OCI-LY7 (cell line): ENCODE results near the gene DPT.
"Not testable (repeated sequence)": the region's sequence is repeated elsewhere in the genome, so short reads cannot be mapped to it uniquely, and the experiment has no call there.

Experiments
- EZH2phosphoT487 ChIP-seq: fragments of 200-600 bp; sonication (generic); IDR thresholded peaks from 2 replicates; pipeline ENCODE4 v1.6.1; 2018; ENCODE audit warnings: low read depth, borderline replicate concordance, mild to moderate bottlenecking, mixed run types, antibody characterized with exemption, low read length, moderate library complexity, mixed read lengths
- TF ChIP-seq, protein P1 (sequence below): fragments of 200-600 bp; sonication (generic); conservative IDR thresholded peaks from 2 replicates; pipeline ENCODE4 v1.5.1; 2014; ENCODE audit warnings: mild to moderate bottlenecking, antibody characterized with exemption, low read length, moderate library complexity, mixed read lengths

DNA sequence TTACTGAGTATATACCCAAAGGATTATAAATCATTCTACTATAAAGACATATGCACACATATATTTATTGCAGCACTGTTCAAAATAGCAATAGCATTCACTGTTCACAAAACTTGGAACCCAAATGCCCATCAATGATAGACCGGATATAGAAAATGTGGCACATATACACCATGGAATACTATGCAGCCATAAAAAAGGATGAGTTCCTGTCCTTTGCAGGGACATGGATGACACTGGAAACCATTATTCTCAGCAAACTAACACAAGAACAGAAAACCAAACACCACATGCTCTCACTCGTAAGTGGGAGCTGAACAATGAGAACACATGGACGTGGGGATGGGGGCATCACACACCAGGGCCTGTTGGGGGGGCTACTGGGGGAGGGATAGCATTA lies 40.9 kb upstream of the DPT start:
- TF ChIP-seq, protein P1, sequence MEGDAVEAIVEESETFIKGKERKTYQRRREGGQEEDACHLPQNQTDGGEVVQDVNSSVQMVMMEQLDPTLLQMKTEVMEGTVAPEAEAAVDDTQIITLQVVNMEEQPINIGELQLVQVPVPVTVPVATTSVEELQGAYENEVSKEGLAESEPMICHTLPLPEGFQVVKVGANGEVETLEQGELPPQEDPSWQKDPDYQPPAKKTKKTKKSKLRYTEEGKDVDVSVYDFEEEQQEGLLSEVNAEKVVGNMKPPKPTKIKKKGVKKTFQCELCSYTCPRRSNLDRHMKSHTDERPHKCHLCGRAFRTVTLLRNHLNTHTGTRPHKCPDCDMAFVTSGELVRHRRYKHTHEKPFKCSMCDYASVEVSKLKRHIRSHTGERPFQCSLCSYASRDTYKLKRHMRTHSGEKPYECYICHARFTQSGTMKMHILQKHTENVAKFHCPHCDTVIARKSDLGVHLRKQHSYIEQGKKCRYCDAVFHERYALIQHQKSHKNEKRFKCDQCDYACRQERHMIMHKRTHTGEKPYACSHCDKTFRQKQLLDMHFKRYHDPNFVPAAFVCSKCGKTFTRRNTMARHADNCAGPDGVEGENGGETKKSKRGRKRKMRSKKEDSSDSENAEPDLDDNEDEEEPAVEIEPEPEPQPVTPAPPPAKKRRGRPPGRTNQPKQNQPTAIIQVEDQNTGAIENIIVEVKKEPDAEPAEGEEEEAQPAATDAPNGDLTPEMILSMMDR: not testable (repeated sequence)
- not testable (repeated sequence) for TF ChIP-seq EZH2phosphoT487
